ENCODE results near the gene PCDHB7.
"Not testable (repeated sequence)": the region's sequence is repeated elsewhere in the genome, so short reads cannot be mapped to it uniquely, and the experiment has no call there.

Gene PCDHB7

GRCh38 chr5:141172381-141173204 is at the start of gene PCDHB7:
Gene PCDHB7, plus strand, starts transcription at chr5:141172644. Its CDS starts 192 bp downstream, at chr5:141172836.
- DNase-seq: no peak

DNA sequence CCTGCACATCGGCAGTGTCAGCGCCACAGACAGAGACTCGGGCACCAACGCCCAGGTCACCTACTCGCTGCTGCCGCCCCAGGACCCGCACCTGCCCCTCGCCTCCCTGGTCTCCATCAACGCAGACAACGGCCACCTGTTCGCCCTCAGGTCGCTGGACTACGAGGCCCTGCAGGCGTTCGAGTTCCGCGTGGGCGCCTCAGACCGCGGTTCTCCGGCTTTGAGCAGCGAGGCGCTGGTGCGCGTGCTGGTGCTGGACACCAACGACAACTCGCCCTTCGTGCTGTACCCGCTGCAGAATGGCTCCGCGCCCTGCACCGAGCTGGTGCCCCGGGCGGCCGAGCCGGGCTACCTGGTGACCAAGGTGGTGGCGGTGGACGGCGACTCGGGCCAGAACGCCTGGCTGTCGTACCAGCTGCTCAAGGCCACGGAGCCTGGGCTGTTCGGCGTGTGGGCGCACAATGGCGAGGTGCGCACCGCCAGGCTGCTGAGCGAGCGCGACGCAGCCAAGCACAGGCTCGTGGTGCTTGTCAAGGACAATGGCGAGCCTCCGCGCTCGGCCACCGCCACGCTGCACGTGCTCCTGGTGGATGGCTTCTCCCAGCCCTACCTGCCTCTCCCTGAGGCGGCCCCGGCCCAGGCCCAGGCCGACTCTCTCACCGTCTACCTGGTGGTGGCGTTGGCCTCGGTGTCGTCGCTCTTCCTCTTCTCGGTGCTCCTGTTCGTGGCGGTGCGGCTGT is 48.9 kb upstream of the PCDHB7 start:
- not testable (repeated sequence) for DNase-seq

DNA sequence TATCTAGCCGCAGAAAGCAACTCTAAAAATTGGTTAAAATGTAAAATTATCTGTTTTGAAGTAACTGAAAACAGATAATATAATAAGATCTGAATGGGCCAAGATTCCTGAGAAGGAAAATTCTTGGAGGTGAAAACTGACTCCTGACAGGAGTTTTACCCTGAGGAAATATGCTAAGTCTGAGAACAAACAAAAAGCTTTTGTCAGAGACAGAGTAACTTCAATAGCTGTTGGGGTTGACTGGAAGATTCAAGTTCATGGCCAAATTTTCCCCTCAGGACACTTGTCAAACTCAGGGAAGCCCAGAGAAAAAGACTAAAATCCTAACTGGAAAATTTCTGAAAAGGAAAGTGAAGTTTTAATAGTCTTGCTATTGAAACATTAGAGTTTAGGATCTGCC is 45.1 kb upstream of the PCDHB7 start:
- no peak for DNase-seq

DNA sequence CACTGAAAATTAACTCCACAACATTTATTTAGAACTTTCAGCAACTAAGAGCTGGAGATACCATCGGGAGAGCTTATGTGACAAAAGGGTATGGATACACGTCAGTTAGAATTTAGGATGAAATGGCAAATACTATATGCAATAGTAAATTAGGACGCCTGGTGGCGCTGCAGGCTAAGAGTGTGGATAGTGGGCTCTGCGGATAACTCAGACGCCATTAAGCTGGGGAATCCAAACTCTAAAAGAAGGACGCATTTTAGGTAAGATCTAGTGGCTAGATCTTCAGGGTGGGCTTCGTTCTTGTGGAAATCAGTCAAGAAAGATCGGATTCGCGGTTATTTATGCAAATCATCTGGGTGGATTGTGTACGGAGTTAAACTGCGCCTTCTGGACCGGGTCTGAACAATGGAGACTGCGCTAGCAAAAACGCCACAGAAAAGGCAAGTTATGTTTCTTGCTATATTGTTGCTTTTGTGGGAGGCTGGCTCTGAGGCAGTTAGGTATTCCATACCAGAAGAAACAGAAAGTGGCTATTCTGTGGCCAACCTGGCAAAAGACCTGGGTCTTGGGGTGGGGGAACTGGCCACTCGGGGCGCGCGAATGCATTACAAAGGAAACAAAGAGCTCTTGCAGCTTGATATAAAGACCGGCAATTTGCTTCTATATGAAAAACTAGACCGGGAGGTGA is 37.3 kb upstream of the PCDHB7 start, which contains the start of gene PCDHB5:
PCDHB5 (plus strand) TSS at position 177 of the 688 bp plus-strand sequence; CDS start at position 406, 229 bp downstream.
- no peak for DNase-seq

GRCh38 chr5:141135718-141136266 is 36.7 kb upstream of the PCDHB7 start:
- DNase-seq: no peak

DNA sequence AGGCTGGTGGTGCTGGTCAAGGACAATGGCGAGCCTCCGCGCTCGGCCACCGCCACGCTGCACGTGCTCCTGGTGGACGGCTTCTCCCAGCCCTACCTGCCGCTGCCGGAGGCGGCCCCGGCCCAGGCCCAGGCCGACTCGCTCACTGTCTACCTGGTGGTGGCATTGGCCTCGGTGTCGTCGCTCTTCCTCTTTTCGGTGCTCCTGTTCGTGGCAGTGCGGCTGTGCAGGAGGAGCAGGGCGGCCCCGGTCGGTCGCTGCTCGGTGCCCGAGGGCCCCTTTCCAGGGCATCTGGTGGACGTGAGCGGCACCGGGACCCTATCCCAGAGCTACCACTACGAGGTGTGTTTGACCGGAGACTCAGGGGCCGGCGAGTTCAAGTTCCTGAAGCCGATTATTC is 35.1 kb upstream of the PCDHB7 start:
- not testable (repeated sequence) for DNase-seq

DNA sequence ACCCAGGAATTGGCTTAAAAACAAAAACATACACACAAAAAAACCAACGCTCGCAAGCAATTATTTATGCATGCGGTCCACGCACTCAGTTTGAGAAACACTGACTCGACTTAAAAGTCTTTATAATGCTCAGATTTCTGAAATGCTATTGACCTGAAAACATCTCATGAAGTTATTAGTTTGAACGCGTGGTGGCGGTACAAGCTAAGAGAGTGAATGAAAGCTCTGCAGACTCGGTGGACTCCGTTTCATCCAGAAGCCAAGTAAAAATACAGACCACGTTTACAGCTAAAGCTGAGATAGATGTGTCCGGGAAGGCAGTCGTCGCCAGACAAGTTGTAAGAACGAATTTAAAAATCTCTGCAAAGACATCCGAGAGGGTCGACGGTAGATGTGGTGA is 22.6 kb upstream of the PCDHB7 start, which contains the start of gene PCDHB6:
PCDHB6 (plus strand) TSS at position 246 of the 400 bp plus-strand sequence. CDS start 201 bp downstream, outside the sequence.
- no peak for DNase-seq

- DNase-seq: no peak
These were observed 22.0 kb upstream of the PCDHB7 start for GRCh38 chr5:141150224-141150992.

- DNase-seq: no peak
These were observed 21.5 kb upstream of the PCDHB7 start for GRCh38 chr5:141150993-141151325.

DNA sequence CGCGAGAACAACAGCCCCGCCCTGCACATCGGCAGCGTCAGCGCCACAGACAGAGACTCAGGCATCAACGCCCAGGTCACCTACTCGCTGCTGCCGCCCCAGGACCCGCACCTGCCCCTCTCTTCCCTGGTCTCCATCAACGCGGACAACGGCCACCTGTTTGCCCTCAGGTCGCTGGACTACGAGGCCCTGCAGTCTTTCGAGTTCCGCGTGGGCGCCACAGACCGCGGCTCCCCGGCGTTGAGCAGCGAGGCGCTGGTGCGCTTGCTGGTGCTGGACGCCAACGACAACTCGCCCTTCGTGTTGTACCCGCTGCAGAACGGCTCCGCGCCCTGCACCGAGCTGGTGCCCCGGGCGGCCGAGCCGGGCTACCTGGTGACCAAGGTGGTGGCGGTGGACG is 20.8 kb upstream of the PCDHB7 start:
- not testable (repeated sequence) for DNase-seq

- not testable (repeated sequence) for DNase-seq
These were observed 20.3 kb upstream of the PCDHB7 start for GRCh38 chr5:141152096-141152495.

- DNase-seq: no peak
These were observed 16.7 kb upstream of the PCDHB7 start for GRCh38 chr5:141155540-141156374.

GRCh38 chr5:141157356-141157755 is 15.1 kb upstream of the PCDHB7 start:
- DNase-seq: not testable (repeated sequence)

- DNase-seq: not testable (repeated sequence)
These were observed 14.5 kb upstream of the PCDHB7 start for GRCh38 chr5:141157901-141158300.

GRCh38 chr5:141174291-141175104 is 2.1 kb downstream of the PCDHB7 start:
- not testable (repeated sequence) for DNase-seq

GRCh38 chr5:141175933-141176332 is 3.5 kb downstream of the PCDHB7 start:
- DNase-seq: no peak

GRCh38 chr5:141177577-141178191 is 5.2 kb downstream of the PCDHB7 start, which contains the start of gene PCDHB8:
Gene PCDHB8, plus strand, starts transcription at chr5:141177790. Its CDS starts 245 bp downstream, at chr5:141178035.
- not testable (repeated sequence) for DNase-seq

DNA sequence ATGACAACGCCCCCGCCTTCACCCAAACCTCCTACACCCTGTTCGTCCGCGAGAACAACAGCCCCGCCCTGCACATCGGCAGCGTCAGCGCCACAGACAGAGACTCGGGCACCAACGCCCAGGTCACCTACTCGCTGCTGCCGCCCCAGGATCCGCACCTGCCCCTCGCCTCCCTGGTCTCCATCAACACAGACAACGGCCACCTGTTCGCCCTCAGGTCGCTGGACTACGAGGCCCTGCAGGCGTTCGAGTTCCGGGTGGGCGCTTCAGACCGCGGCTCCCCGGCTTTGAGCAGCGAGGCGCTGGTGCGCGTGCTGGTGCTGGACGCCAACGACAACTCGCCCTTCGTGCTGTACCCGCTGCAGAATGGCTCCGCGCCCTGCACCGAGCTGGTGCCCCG is 6.9 kb downstream of the PCDHB7 start:
- DNase-seq: not testable (repeated sequence)

- DNase-seq: not testable (repeated sequence)
These were observed 7.4 kb downstream of the PCDHB7 start for GRCh38 chr5:141179876-141180275.

- no peak for DNase-seq
These were observed 7.9 kb downstream of the PCDHB7 start for GRCh38 chr5:141180313-141180712.

All from stimulated activated CD4-positive, alpha-beta T cell treated with anti-CD3 and anti-CD28 coated beads, Interleukin-1b, Interleukin-23, amount 100 ng/mL, for 48 hours (primary cell).